Spleen (tissue), 7 donors: Measurements from ENCODE around the gene NCS1.

Experiments used
- CTCF ChIP-seq, 11 experiments: fragments of 200-600 bp in 7 of 11; fragments of 450-650 bp in 4 of 11; sonication (generic) in 4 of 11; IDR thresholded peaks in 8 of 11; conservative IDR thresholded peaks in 3 of 11; 1 replicate in 7 of 11; 2 replicates in 4 of 11; pipeline versions ENCODE4 v1.4.0 to v1.8.0; 2016 to 2021; ENCODE audit warnings: antibody characterized with exemption in 11 of 11, inconsistent platforms in 4 of 11, mild to moderate bottlenecking in 1 of 11
- POLR2A ChIP-seq, 3 donors: fragments of 450-650 bp; IDR thresholded peaks; one replicate each; pipeline ENCODE4 v1.5.1; 2017; ENCODE audit warnings: antibody characterized with exemption in 3 of 3, mild to moderate bottlenecking in 1 of 3
- donor health status: DM: no; HTN: no; CAD: no; lungs with moderate emphysema.
- donor health status: DM: no; HTN: no; CAD: no.
- donor health status: DM: no; HTN: no; CAD: no.

DNA sequence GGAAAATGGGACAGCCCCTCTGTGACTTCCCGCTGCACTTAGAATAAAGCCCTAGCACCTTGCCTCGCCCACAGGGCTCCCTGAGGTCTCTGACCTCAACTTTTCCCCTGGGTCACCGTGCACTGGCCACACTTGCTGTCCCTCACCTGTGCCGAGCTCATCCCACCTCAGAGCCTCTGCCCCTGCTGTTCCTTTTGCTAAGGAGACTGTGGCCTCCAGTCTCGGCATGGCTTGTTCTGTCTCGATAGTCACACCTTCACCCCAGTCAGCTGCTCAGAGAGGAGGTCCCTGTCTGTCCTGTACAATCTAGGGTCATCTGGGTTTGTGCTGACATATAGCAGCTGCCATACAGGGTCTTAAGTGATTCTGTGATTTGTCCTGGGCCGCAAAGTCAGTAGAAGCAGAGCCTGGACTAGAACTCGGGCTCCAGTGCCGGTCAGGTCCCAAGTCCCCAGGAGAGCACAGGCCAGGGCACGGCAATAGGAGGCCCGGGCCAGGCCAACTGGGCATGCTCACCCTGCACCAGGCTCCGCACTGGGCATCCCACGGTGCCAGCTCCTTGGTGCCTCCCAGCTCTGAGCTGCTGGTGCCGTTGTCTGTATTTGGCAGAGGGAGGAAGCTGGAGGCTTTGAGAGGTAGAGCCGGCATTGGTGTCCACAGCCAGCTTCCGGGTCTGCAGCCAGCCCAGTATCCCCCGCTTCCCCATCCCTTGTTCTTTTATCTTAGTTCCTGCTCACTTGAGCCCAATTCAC, 35.2 kb downstream of the NCS1 start:
- no peak for TF ChIP-seq CTCF (IDR thresholded peaks at IDR 0.05 in 8 of 11, conservative IDR thresholded peaks at IDR 0.05 in 3 of 11)
- TF ChIP-seq POLR2A (IDR thresholded peaks at IDR 0.05) = no peak
